Stimulated activated memory B cell treated with anti-CD40 and anti-IgM and Interleukin-4, amounts not matched to agents 10 μg/mL and 1 μg/mL and 100 μg/mL, for 72 hours (primary cell): Measurements from ENCODE around the gene TBCC.
"Not testable (repeated sequence)": the region's sequence is repeated elsewhere in the genome, so short reads cannot be mapped to it uniquely, and the experiment has no call there.

Source experiments
- ATAC-seq: fragments of 150-1000 bp; cut with Tn5 transposase; 2 replicates; pipeline ENCODE4 v1.10.0; 2021
- H3K27ac Mint-ChIP-seq: one replicate; pipeline ENCODE4 v1.8.0; 2022; ENCODE audit warnings: mild to moderate bottlenecking, mixed read lengths
- H3K27me3 Mint-ChIP-seq: one replicate; pipeline ENCODE4 v1.8.0; 2022; ENCODE audit warnings: mixed read lengths
- H3K36me3 Mint-ChIP-seq: one replicate; pipeline ENCODE4 v1.8.0; 2022; ENCODE audit warnings: mixed read lengths
- H3K4me1 Mint-ChIP-seq: one replicate; pipeline ENCODE4 v1.8.0; 2022; ENCODE audit warnings: mixed read lengths
- H3K4me3 Mint-ChIP-seq: one replicate; pipeline ENCODE4 v1.8.0; 2022; ENCODE audit warnings: mild to moderate bottlenecking, moderate library complexity, mixed read lengths
- H3K9me3 Mint-ChIP-seq: one replicate; pipeline ENCODE4 v1.8.0; 2022; ENCODE audit warnings: mixed read lengths

The TBCC gene

GRCh38 chr6:42726485-42727086, 19.3 kb downstream of the TBCC start:
- Mint-ChIP-seq H3K9me3 (no peaks in the 10 kb centered on the region), H3K4me3 (peak overlapping the region; percentile 82), H3K4me1 (peaks cover 22% of the 10 kb centered on the region), H3K36me3 (no peaks in the 10 kb centered on the region), H3K27ac (peak overlapping the region; percentile 92), H3K27me3 (no peaks in the 10 kb centered on the region)
- ATAC-seq: peak; percentile 95

GRCh38 chr6:42726026-42726425, 19.9 kb downstream of the TBCC start:
- Mint-ChIP-seq H3K4me3 (peak overlapping the region; percentile 82), H3K27ac (peak overlapping the region; percentile 92), H3K27me3 (no peaks in the 10 kb centered on the region), H3K9me3 (no peaks in the 10 kb centered on the region), H3K36me3 (no peaks in the 10 kb centered on the region), H3K4me1 (peaks cover 22% of the 10 kb centered on the region)
- no peak for ATAC-seq

- Mint-ChIP-seq H3K27me3 (no peaks in the 10 kb centered on the region), H3K27ac (no peak overlapping the region), H3K4me3 (no peak overlapping the region), H3K4me1 (peaks cover 22% of the 10 kb centered on the region), H3K9me3 (no peaks in the 10 kb centered on the region), H3K36me3 (no peaks in the 10 kb centered on the region)
- ATAC-seq: no peak
Measured at GRCh38 chr6:42724825-42725224, 21.1 kb downstream of the TBCC start.

- Mint-ChIP-seq H3K27me3 (no peaks in the 10 kb centered on the region), H3K27ac (no peak within 1 kb of the TSS), H3K4me3 (no peak within 1 kb of the TSS), H3K9me3 (no peaks in the 10 kb centered on the region), H3K36me3 (no peaks in the 10 kb centered on the region), H3K4me1 (peaks cover 19% of the 10 kb centered on the region)
- no peak for ATAC-seq
Measured at GRCh38 chr6:42722497-42722896, 23.4 kb downstream of the TBCC start, which contains the start of gene PRPH2. PRPH2 (minus strand) TSS chr6:42722597; CDS start chr6:42722334, 263 bp downstream.

GRCh38 chr6:42720739-42721138, 25.2 kb downstream of the TBCC start:
- H3K27me3 Mint-ChIP-seq: no peaks in the 10 kb centered on the region
- H3K27ac Mint-ChIP-seq: no peak overlapping the region
- no peak overlapping the region for H3K4me3 Mint-ChIP-seq
- no peaks in the 10 kb centered on the region for H3K9me3 Mint-ChIP-seq
- no peaks in the 10 kb centered on the region for H3K36me3 Mint-ChIP-seq
- peaks cover 1% of the 10 kb centered on the region for H3K4me1 Mint-ChIP-seq
- ATAC-seq: no peak

GRCh38 chr6:42715871-42716270, 30.0 kb downstream of the TBCC start:
- Mint-ChIP-seq H3K4me1 (no peaks in the 10 kb centered on the region), H3K27ac (no peak overlapping the region), H3K27me3 (no peaks in the 10 kb centered on the region), H3K4me3 (no peak overlapping the region), H3K9me3 (peaks cover 8% of the 10 kb centered on the region), H3K36me3 (no peaks in the 10 kb centered on the region)
- ATAC-seq: no peak

- Mint-ChIP-seq H3K4me1 (no peaks in the 10 kb centered on the region), H3K27me3 (no peaks in the 10 kb centered on the region), H3K36me3 (no peaks in the 10 kb centered on the region), H3K9me3 (peaks cover 8% of the 10 kb centered on the region), H3K4me3 (no peak overlapping the region), H3K27ac (no peak overlapping the region)
- no peak for ATAC-seq
Measured at GRCh38 chr6:42714098-42714761, 31.7 kb downstream of the TBCC start.

GRCh38 chr6:42711930-42712329, 34.0 kb downstream of the TBCC start:
- no peak overlapping the region for H3K27ac Mint-ChIP-seq
- peaks cover 8% of the 10 kb centered on the region for H3K9me3 Mint-ChIP-seq
- no peaks in the 10 kb centered on the region for H3K36me3 Mint-ChIP-seq
- no peak for ATAC-seq
- H3K4me1 Mint-ChIP-seq: no peaks in the 10 kb centered on the region
- H3K4me3 Mint-ChIP-seq: no peak overlapping the region
- H3K27me3 Mint-ChIP-seq: no peaks in the 10 kb centered on the region

GRCh38 chr6:42710316-42710715, 35.6 kb downstream of the TBCC start:
- no peaks in the 10 kb centered on the region for H3K36me3 Mint-ChIP-seq
- H3K9me3 Mint-ChIP-seq: peaks cover 8% of the 10 kb centered on the region
- no peak overlapping the region for H3K4me3 Mint-ChIP-seq
- no peak overlapping the region for H3K27ac Mint-ChIP-seq
- ATAC-seq: no peak
- no peaks in the 10 kb centered on the region for H3K27me3 Mint-ChIP-seq
- no peaks in the 10 kb centered on the region for H3K4me1 Mint-ChIP-seq

- no peak for ATAC-seq
- Mint-ChIP-seq H3K4me1 (no peaks in the 10 kb centered on the region), H3K27me3 (no peaks in the 10 kb centered on the region), H3K9me3 (peaks cover 8% of the 10 kb centered on the region), H3K27ac (no peak overlapping the region), H3K36me3 (no peaks in the 10 kb centered on the region), H3K4me3 (no peak overlapping the region)
Measured at GRCh38 chr6:42709871-42710270, 36.0 kb downstream of the TBCC start.

- no peak for ATAC-seq
- Mint-ChIP-seq H3K9me3 (peaks cover 8% of the 10 kb centered on the region), H3K27ac (no peak overlapping the region), H3K27me3 (no peaks in the 10 kb centered on the region), H3K4me1 (no peaks in the 10 kb centered on the region), H3K36me3 (no peaks in the 10 kb centered on the region), H3K4me3 (no peak overlapping the region)
Measured at GRCh38 chr6:42708096-42708495, 37.8 kb downstream of the TBCC start.

- H3K4me1 Mint-ChIP-seq: no peaks in the 10 kb centered on the region
- peaks cover 8% of the 10 kb centered on the region for H3K9me3 Mint-ChIP-seq
- no peak overlapping the region for H3K27ac Mint-ChIP-seq
- H3K4me3 Mint-ChIP-seq: no peak overlapping the region
- no peaks in the 10 kb centered on the region for H3K27me3 Mint-ChIP-seq
- ATAC-seq: no peak
- H3K36me3 Mint-ChIP-seq: no peaks in the 10 kb centered on the region
Measured at GRCh38 chr6:42707595-42707994, 38.3 kb downstream of the TBCC start.

GRCh38 chr6:42704937-42705374, 40.9 kb downstream of the TBCC start:
- Mint-ChIP-seq H3K27ac (no peak overlapping the region), H3K4me3 (no peak overlapping the region), H3K36me3 (no peaks in the 10 kb centered on the region), H3K9me3 (no peaks in the 10 kb centered on the region), H3K27me3 (no peaks in the 10 kb centered on the region), H3K4me1 (no peaks in the 10 kb centered on the region)
- no peak for ATAC-seq

GRCh38 chr6:42704251-42704936, 41.5 kb downstream of the TBCC start:
- Mint-ChIP-seq H3K4me1 (no peaks in the 10 kb centered on the region), H3K27ac (no peak overlapping the region), H3K4me3 (no peak overlapping the region), H3K27me3 (no peaks in the 10 kb centered on the region), H3K36me3 (no peaks in the 10 kb centered on the region), H3K9me3 (no peaks in the 10 kb centered on the region)
- ATAC-seq: no peak

GRCh38 chr6:42702786-42703185, 43.1 kb downstream of the TBCC start:
- not testable (repeated sequence) for H3K4me1 Mint-ChIP-seq, ATAC-seq, H3K9me3 Mint-ChIP-seq, H3K27ac Mint-ChIP-seq, H3K36me3 Mint-ChIP-seq, H3K27me3 Mint-ChIP-seq, H3K4me3 Mint-ChIP-seq

- ATAC-seq: no peak
- Mint-ChIP-seq H3K27ac (no peak overlapping the region), H3K4me3 (no peak overlapping the region), H3K4me1 (no peaks in the 10 kb centered on the region), H3K9me3 (no peaks in the 10 kb centered on the region), H3K27me3 (no peaks in the 10 kb centered on the region), H3K36me3 (no peaks in the 10 kb centered on the region)
Measured at GRCh38 chr6:42702200-42702599, 43.7 kb downstream of the TBCC start.
